Esophagus muscularis mucosa (tissue), 3 donors: ENCODE results near the gene GLE1.

Experiments used
- CTCF ChIP-seq, 3 experiments: fragments of 200-600 bp in 2 of 3; fragments of 450-650 bp in 1 of 3; sonication (generic) in 2 of 3; IDR thresholded peaks; one replicate each; pipeline ENCODE4 v1.5.1; 2017 to 2019; ENCODE audit warnings: antibody characterized with exemption in 3 of 3, mild to moderate bottlenecking in 2 of 3, moderate library complexity in 1 of 3
- POLR2A ChIP-seq: fragments of 450-650 bp; IDR thresholded peaks from one replicate; pipeline ENCODE4 v1.6.1; 2017; ENCODE audit warnings: antibody characterized with exemption, moderate library complexity, mild to moderate bottlenecking, low read depth
- POLR2AphosphoS5 ChIP-seq, 2 donors: sonication (generic); formaldehyde crosslinking; IDR thresholded peaks; one replicate each; pipeline ENCODE4 v1.6.1; 2017; ENCODE audit warnings: antibody characterized with exemption in 2 of 2

GRCh38 chr9:128494746-128495129, 9.8 kb upstream of the GLE1 start:
- no peak for TF ChIP-seq CTCF (IDR thresholded peaks at IDR 0.05)
- no peak for TF ChIP-seq POLR2A
- TF ChIP-seq POLR2AphosphoS5 (IDR thresholded peaks at IDR 0.05), result no peak
